ENCODE measurements around the gene ATF4.

- no peak for TF ChIP-seq POLR2A (IDR thresholded peaks at IDR 0.05)
- no peak for TF ChIP-seq CTCF (IDR thresholded peaks at IDR 0.05)
- no peak for TF ChIP-seq EP300 (IDR thresholded peaks at IDR 0.05)
Observed at GRCh38 chr22:39498368-39498767, 22.0 kb upstream of the ATF4 start.

Measured in ovary (tissue), 3 donors.